Measurements from ENCODE around the gene CERK.

Gene CERK

GRCh38 chr22:46703171-46703995 lies 34.7 kb downstream of the CERK start:
- no peaks in the 10 kb centered on the region for H3K27me3 ChIP-seq (replicated peaks; ENCODE audit: control insufficient read depth, insufficient read depth, low read length)
- H3K36me3 ChIP-seq (ENCODE audit: control insufficient read depth, insufficient read depth, low read length): peaks cover 39% of the 10 kb centered on the region
- no peak overlapping the region for H3K4me3 ChIP-seq (replicated peaks; ENCODE audit: low read depth, low read length)
- DNase-seq (ENCODE audit: extremely low read depth, insufficient read length): no peak
- no peak for TF ChIP-seq CTCF (IDR thresholded peaks at IDR 0.05; ENCODE audit: insufficient read depth, low read length, poor library complexity, severe bottlenecking)

GRCh38 chr22:46701262-46701661 lies 36.8 kb downstream of the CERK start:
- no peak for DNase-seq (ENCODE audit: extremely low read depth, insufficient read length)
- H3K36me3 ChIP-seq (ENCODE audit: control insufficient read depth, insufficient read depth, low read length): peaks cover 38% of the 10 kb centered on the region
- TF ChIP-seq CTCF (IDR thresholded peaks at IDR 0.05; ENCODE audit: insufficient read depth, low read length, poor library complexity, severe bottlenecking): no peak
- no peaks in the 10 kb centered on the region for H3K27me3 ChIP-seq (replicated peaks; ENCODE audit: control insufficient read depth, insufficient read depth, low read length)
- no peak overlapping the region for H3K4me3 ChIP-seq (replicated peaks; ENCODE audit: low read depth, low read length)

- peaks cover 48% of the 10 kb centered on the region for H3K36me3 ChIP-seq (ENCODE audit: control insufficient read depth, insufficient read depth, low read length)
- no peak for DNase-seq (ENCODE audit: extremely low read depth, insufficient read length)
- no peak for TF ChIP-seq CTCF (IDR thresholded peaks at IDR 0.05; ENCODE audit: insufficient read depth, low read length, poor library complexity, severe bottlenecking)
- H3K27me3 ChIP-seq (replicated peaks; ENCODE audit: control insufficient read depth, insufficient read depth, low read length): no peaks in the 10 kb centered on the region
- H3K4me3 ChIP-seq (replicated peaks; ENCODE audit: low read depth, low read length): no peak overlapping the region
Observed at GRCh38 chr22:46699091-46699490, 39.0 kb downstream of the CERK start.

- H3K4me3 ChIP-seq (replicated peaks; ENCODE audit: low read depth, low read length): no peak overlapping the region
- H3K36me3 ChIP-seq (ENCODE audit: control insufficient read depth, insufficient read depth, low read length): peaks cover 47% of the 10 kb centered on the region
- no peaks in the 10 kb centered on the region for H3K27me3 ChIP-seq (replicated peaks; ENCODE audit: control insufficient read depth, insufficient read depth, low read length)
- no peak for TF ChIP-seq CTCF (IDR thresholded peaks at IDR 0.05; ENCODE audit: insufficient read depth, low read length, poor library complexity, severe bottlenecking)
- no peak for DNase-seq (ENCODE audit: extremely low read depth, insufficient read length)
Observed at GRCh38 chr22:46697811-46698515, 40.1 kb downstream of the CERK start.

GRCh38 chr22:46696614-46697013 lies 41.4 kb downstream of the CERK start:
- no peaks in the 10 kb centered on the region for H3K27me3 ChIP-seq (replicated peaks; ENCODE audit: control insufficient read depth, insufficient read depth, low read length)
- no peak for DNase-seq (ENCODE audit: extremely low read depth, insufficient read length)
- no peak for TF ChIP-seq CTCF (IDR thresholded peaks at IDR 0.05; ENCODE audit: insufficient read depth, low read length, poor library complexity, severe bottlenecking)
- peaks cover 49% of the 10 kb centered on the region for H3K36me3 ChIP-seq (ENCODE audit: control insufficient read depth, insufficient read depth, low read length)
- H3K4me3 ChIP-seq (replicated peaks; ENCODE audit: low read depth, low read length): no peak overlapping the region
